ENCODE measurements around the gene APOC1.
A peak's percentile ranks its signal among the peaks of the same experiment; 100 is the strongest.
"Not testable (repeated sequence)": the region's sequence is repeated elsewhere in the genome, so short reads cannot be mapped to it uniquely, and the experiment has no call there.

Gene APOC1

DNA sequence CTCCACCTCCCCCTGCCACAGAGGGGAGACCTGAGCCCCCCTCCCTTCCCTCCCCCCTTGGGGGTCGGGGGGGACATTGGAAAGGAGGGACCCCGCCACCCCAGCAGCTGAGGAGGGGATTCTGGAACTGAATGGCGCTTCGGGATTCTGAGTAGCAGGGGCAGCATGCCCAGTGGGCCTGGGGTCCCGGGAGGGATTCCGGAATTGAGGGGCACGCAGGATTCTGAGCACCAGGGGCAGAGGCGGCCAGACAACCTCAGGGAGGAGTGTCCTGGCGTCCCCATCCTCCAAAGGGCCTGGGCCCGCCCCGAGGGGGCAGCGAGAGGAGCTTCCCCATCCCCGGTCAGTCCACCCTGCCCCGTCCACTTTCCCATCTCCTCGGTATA is 11.2 kb upstream of the APOC1 start:
- no CpG with 5 or more reads among the region's 15 CpGs for WGBS (ENCODE audit: insufficient coverage, insufficient read length)
- H3K36me3 ChIP-seq (ENCODE audit: control insufficient read depth, insufficient read depth, low read length): peaks cover 27% of the 10 kb centered on the region
- H3K27ac ChIP-seq (ENCODE audit: low read length): no peak overlapping the region
- DNase-seq (ENCODE audit: low read depth, low spot score): no peak
- no peak overlapping the region for H3K4me3 ChIP-seq (ENCODE audit: low read length)
- no peaks in the 10 kb centered on the region for H3K9me3 ChIP-seq (ENCODE audit: control insufficient read depth, insufficient read depth, low read length)
- H3K4me1 ChIP-seq (ENCODE audit: control insufficient read depth, insufficient read depth, low read length): peaks cover 2% of the 10 kb centered on the region; the same call in 1 of the 2 replicates
- H3K27me3 ChIP-seq (ENCODE audit: control insufficient read depth, insufficient read depth, low read length): no peaks in the 10 kb centered on the region

DNA sequence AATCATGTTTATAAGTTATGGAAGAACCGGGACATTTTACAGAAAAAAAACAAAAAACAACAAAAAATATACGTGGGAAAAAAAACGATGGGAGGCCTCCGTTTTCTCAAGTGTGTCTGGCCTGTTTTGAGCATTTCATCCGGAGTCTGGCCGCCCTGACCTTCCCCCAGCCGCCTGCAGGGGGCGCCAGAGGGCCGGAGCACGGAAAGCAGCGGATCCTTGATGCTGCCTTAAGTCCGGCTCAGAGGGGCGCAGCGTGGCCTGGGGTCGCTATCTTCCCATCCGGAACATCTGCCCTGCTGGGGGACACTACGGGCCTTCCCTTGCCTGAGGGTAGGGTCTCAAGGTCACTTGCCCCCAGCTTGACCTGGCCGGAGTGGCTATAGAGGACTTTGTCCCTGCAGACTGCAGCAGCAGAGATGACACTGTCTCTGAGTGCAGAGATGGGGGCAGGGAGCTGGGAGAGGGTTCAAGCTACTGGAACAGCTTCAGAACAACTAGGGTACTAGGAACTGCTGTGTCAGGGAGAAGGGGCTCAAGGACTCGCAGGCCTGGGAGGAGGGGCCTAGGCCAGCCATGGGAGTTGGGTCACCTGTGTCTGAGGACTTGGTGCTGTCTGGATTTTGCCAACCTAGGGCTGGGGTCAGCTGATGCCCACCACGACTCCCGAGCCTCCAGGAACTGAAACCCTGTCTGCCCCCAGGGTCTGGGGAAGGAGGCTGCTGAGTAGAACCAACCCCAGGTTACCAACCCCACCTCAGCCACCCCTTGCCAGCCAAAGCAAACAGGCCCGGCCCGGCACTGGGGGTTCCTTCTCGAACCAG is 10.6 kb upstream of the APOC1 start:
- no peak overlapping the region for H3K4me3 ChIP-seq (ENCODE audit: low read length)
- DNase-seq (ENCODE audit: low read depth, low spot score): no peak
- H3K4me1 ChIP-seq (ENCODE audit: control insufficient read depth, insufficient read depth, low read length): peaks cover 2% of the 10 kb centered on the region; the same call in 1 of the 2 replicates
- H3K27ac ChIP-seq (ENCODE audit: low read length): no peak overlapping the region
- H3K27me3 ChIP-seq (ENCODE audit: control insufficient read depth, insufficient read depth, low read length): no peaks in the 10 kb centered on the region
- H3K9me3 ChIP-seq (ENCODE audit: control insufficient read depth, insufficient read depth, low read length): no peaks in the 10 kb centered on the region
- peaks cover 32% of the 10 kb centered on the region for H3K36me3 ChIP-seq (ENCODE audit: control insufficient read depth, insufficient read depth, low read length)
- WGBS (ENCODE audit: insufficient coverage, insufficient read length): no CpG with 5 or more reads among the region's 24 CpGs

DNA sequence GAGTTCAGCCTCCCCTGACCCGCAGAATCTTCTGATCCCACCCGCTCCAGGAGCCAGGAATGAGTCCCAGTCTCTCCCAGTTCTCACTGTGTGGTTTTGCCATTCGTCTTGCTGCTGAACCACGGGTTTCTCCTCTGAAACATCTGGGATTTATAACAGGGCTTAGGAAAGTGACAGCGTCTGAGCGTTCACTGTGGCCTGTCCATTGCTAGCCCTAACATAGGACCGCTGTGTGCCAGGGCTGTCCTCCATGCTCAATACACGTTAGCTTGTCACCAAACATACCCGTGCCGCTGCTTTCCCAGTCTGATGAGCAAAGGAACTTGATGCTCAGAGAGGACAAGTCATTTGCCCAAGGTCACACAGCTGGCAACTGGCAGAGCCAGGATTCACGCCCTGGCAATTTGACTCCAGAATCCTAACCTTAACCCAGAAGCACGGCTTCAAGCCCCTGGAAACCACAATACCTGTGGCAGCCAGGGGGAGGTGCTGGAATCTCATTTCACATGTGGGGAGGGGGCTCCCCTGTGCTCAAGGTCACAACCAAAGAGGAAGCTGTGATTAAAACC is 9.9 kb upstream of the APOC1 start:
- Histone ChIP-seq H3K27me3 (ENCODE audit: control insufficient read depth, insufficient read depth, low read length) (no peaks in the 10 kb centered on the region), H3K27ac (ENCODE audit: low read length) (no peak overlapping the region), H3K9me3 (ENCODE audit: control insufficient read depth, insufficient read depth, low read length) (no peaks in the 10 kb centered on the region), H3K4me3 (ENCODE audit: low read length) (no peak overlapping the region), H3K36me3 (ENCODE audit: control insufficient read depth, insufficient read depth, low read length) (peaks cover 37% of the 10 kb centered on the region), H3K4me1 (ENCODE audit: control insufficient read depth, insufficient read depth, low read length) (peaks cover 2% of the 10 kb centered on the region; the same call in 1 of the 2 replicates)
- no peak for DNase-seq (ENCODE audit: low read depth, low spot score)
- no CpG with 5 or more reads among the region's 12 CpGs for WGBS (ENCODE audit: insufficient coverage, insufficient read length)

DNA sequence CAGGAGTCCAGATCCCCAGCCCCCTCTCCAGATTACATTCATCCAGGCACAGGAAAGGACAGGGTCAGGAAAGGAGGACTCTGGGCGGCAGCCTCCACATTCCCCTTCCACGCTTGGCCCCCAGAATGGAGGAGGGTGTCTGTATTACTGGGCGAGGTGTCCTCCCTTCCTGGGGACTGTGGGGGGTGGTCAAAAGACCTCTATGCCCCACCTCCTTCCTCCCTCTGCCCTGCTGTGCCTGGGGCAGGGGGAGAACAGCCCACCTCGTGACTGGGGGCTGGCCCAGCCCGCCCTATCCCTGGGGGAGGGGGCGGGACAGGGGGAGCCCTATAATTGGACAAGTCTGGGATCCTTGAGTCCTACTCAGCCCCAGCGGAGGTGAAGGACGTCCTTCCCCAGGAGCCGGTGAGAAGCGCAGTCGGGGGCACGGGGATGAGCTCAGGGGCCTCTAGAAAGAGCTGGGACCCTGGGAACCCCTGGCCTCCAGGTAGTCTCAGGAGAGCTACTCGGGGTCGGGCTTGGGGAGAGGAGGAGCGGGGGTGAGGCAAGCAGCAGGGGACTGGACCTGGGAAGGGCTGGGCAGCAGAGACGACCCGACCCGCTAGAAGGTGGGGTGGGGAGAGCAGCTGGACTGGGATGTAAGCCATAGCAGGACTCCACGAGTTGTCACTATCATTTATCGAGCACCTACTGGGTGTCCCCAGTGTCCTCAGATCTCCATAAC is 8.8 kb upstream of the APOC1 start, which contains the start of gene APOE:
TSS of gene APOE (plus strand) at position 360 of the 724 bp plus-strand sequence. CDS start 829 bp downstream, outside the sequence.
- peaks cover 2% of the 10 kb centered on the region; the same call in 1 of the 2 replicates for H3K4me1 ChIP-seq (ENCODE audit: control insufficient read depth, insufficient read depth, low read length)
- no peaks in the 10 kb centered on the region for H3K27me3 ChIP-seq (ENCODE audit: control insufficient read depth, insufficient read depth, low read length)

DNA sequence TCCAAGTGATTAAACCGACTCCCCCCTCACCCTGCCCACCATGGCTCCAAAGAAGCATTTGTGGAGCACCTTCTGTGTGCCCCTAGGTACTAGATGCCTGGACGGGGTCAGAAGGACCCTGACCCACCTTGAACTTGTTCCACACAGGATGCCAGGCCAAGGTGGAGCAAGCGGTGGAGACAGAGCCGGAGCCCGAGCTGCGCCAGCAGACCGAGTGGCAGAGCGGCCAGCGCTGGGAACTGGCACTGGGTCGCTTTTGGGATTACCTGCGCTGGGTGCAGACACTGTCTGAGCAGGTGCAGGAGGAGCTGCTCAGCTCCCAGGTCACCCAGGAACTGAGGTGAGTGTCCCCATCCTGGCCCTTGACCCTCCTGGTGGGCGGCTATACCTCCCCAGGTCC is 6.8 kb upstream of the APOC1 start:
- no peak overlapping the region for H3K27ac ChIP-seq (ENCODE audit: low read length)
- WGBS (ENCODE audit: insufficient coverage, insufficient read length): no CpG with 5 or more reads among the region's 12 CpGs
- H3K4me1 ChIP-seq (ENCODE audit: control insufficient read depth, insufficient read depth, low read length): peaks cover 4% of the 10 kb centered on the region
- H3K9me3 ChIP-seq (ENCODE audit: control insufficient read depth, insufficient read depth, low read length): no peaks in the 10 kb centered on the region
- H3K27me3 ChIP-seq (ENCODE audit: control insufficient read depth, insufficient read depth, low read length): no peaks in the 10 kb centered on the region
- no peak overlapping the region for H3K4me3 ChIP-seq (ENCODE audit: low read length)
- H3K36me3 ChIP-seq (ENCODE audit: control insufficient read depth, insufficient read depth, low read length): peaks cover 22% of the 10 kb centered on the region
- no peak for DNase-seq (ENCODE audit: low read depth, low spot score)

More for the DNA sequence above, 8.8 kb upstream of the APOC1 start, which contains the start of gene APOE:
- Histone ChIP-seq H3K9me3 (ENCODE audit: control insufficient read depth, insufficient read depth, low read length) (no peaks in the 10 kb centered on the region), H3K36me3 (ENCODE audit: control insufficient read depth, insufficient read depth, low read length) (peaks cover 28% of the 10 kb centered on the region), H3K4me3 (ENCODE audit: low read length) (peak within 1 kb of the TSS; percentile 59), H3K27ac (ENCODE audit: low read length) (no peak within 1 kb of the TSS)
- no peak for DNase-seq (ENCODE audit: low read depth, low spot score)
- WGBS (ENCODE audit: insufficient coverage, insufficient read length): no CpG with 5 or more reads among the region's 20 CpGs

DNA sequence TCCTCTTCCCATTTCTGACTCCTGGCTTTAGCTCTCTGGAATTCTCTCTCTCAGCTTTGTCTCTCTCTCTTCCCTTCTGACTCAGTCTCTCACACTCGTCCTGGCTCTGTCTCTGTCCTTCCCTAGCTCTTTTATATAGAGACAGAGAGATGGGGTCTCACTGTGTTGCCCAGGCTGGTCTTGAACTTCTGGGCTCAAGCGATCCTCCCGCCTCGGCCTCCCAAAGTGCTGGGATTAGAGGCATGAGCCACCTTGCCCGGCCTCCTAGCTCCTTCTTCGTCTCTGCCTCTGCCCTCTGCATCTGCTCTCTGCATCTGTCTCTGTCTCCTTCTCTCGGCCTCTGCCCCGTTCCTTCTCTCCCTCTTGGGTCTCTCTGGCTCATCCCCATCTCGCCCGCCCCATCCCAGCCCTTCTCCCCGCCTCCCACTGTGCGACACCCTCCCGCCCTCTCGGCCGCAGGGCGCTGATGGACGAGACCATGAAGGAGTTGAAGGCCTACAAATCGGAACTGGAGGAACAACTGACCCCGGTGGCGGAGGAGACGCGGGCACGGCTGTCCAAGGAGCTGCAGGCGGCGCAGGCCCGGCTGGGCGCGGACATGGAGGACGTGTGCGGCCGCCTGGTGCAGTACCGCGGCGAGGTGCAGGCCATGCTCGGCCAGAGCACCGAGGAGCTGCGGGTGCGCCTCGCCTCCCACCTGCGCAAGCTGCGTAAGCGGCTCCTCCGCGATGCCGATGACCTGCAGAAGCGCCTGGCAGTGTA is 6.2 kb upstream of the APOC1 start:
- H3K4me3 ChIP-seq (ENCODE audit: low read length): no peak overlapping the region
- H3K27ac ChIP-seq (ENCODE audit: low read length): no peak overlapping the region
- DNase-seq (ENCODE audit: low read depth, low spot score): no peak
- no peaks in the 10 kb centered on the region for H3K27me3 ChIP-seq (ENCODE audit: control insufficient read depth, insufficient read depth, low read length)
- peaks cover 4% of the 10 kb centered on the region for H3K4me1 ChIP-seq (ENCODE audit: control insufficient read depth, insufficient read depth, low read length)
- no peaks in the 10 kb centered on the region for H3K9me3 ChIP-seq (ENCODE audit: control insufficient read depth, insufficient read depth, low read length)
- H3K36me3 ChIP-seq (ENCODE audit: control insufficient read depth, insufficient read depth, low read length): peaks cover 18% of the 10 kb centered on the region
- no CpG with 5 or more reads among the region's 46 CpGs for WGBS (ENCODE audit: insufficient coverage, insufficient read length)

DNA sequence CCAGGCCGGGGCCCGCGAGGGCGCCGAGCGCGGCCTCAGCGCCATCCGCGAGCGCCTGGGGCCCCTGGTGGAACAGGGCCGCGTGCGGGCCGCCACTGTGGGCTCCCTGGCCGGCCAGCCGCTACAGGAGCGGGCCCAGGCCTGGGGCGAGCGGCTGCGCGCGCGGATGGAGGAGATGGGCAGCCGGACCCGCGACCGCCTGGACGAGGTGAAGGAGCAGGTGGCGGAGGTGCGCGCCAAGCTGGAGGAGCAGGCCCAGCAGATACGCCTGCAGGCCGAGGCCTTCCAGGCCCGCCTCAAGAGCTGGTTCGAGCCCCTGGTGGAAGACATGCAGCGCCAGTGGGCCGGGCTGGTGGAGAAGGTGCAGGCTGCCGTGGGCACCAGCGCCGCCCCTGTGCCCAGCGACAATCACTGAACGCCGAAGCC is 5.6 kb upstream of the APOC1 start:
- no CpG with 5 or more reads among the region's 44 CpGs for WGBS (ENCODE audit: insufficient coverage, insufficient read length)
- peaks cover 4% of the 10 kb centered on the region for H3K4me1 ChIP-seq (ENCODE audit: control insufficient read depth, insufficient read depth, low read length)
- no peak for DNase-seq (ENCODE audit: low read depth, low spot score)

DNA sequence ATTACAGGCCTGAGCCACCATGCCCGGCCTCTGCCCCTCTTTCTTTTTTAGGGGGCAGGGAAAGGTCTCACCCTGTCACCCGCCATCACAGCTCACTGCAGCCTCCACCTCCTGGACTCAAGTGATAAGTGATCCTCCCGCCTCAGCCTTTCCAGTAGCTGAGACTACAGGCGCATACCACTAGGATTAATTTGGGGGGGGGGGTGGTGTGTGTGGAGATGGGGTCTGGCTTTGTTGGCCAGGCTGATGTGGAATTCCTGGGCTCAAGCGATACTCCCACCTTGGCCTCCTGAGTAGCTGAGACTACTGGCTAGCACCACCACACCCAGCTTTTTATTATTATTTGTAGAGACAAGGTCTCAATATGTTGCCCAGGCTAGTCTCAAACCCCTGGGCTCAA is 4.6 kb upstream of the APOC1 start:
- H3K4me1 ChIP-seq (ENCODE audit: control insufficient read depth, insufficient read depth, low read length): peaks cover 4% of the 10 kb centered on the region
- no peak for DNase-seq (ENCODE audit: low read depth, low spot score)
- no peaks in the 10 kb centered on the region for H3K9me3 ChIP-seq (ENCODE audit: control insufficient read depth, insufficient read depth, low read length)
- H3K27me3 ChIP-seq (ENCODE audit: control insufficient read depth, insufficient read depth, low read length): no peaks in the 10 kb centered on the region
- no CpG with 5 or more reads among the region's 5 CpGs for WGBS (ENCODE audit: insufficient coverage, insufficient read length)
- H3K4me3 ChIP-seq (ENCODE audit: low read length): no peak overlapping the region
- H3K27ac ChIP-seq (ENCODE audit: low read length): no peak overlapping the region
- peaks cover 18% of the 10 kb centered on the region for H3K36me3 ChIP-seq (ENCODE audit: control insufficient read depth, insufficient read depth, low read length)

More for the DNA sequence above, 5.6 kb upstream of the APOC1 start:
- H3K4me3 ChIP-seq (ENCODE audit: low read length): no peak overlapping the region
- no peaks in the 10 kb centered on the region for H3K27me3 ChIP-seq (ENCODE audit: control insufficient read depth, insufficient read depth, low read length)
- peaks cover 18% of the 10 kb centered on the region for H3K36me3 ChIP-seq (ENCODE audit: control insufficient read depth, insufficient read depth, low read length)
- no peaks in the 10 kb centered on the region for H3K9me3 ChIP-seq (ENCODE audit: control insufficient read depth, insufficient read depth, low read length)
- no peak overlapping the region for H3K27ac ChIP-seq (ENCODE audit: low read length)

DNA sequence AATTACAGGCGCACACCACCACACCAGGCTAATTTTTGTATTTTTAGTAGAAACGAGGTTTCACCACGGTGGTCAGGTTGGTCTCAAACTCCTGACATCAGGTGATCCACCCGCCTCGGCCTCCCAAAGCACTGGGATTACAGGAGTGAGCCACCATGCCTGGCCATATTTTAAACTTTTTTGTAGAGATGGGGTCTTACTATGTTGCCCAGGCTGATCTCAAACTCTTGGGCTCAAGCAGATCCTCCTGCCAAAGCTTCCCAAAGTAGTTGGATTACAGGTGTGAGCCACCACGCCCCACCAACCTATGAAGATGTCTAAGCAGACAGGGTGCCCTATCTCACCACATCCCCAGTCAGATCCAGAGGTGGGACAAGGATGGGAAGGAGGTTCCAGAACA is 2.5 kb upstream of the APOC1 start:
- not testable (repeated sequence) for H3K4me1 ChIP-seq (ENCODE audit: control insufficient read depth, insufficient read depth, low read length); H3K9me3 ChIP-seq (ENCODE audit: control insufficient read depth, insufficient read depth, low read length); H3K4me3 ChIP-seq (ENCODE audit: low read length); DNase-seq (ENCODE audit: low read depth, low spot score); H3K27ac ChIP-seq (ENCODE audit: low read length); H3K27me3 ChIP-seq (ENCODE audit: control insufficient read depth, insufficient read depth, low read length)
- WGBS (ENCODE audit: insufficient coverage, insufficient read length): no CpG with 5 or more reads among the region's 6 CpGs
- H3K36me3 ChIP-seq (ENCODE audit: control insufficient read depth, insufficient read depth, low read length): peaks cover 18% of the 10 kb centered on the region

DNA sequence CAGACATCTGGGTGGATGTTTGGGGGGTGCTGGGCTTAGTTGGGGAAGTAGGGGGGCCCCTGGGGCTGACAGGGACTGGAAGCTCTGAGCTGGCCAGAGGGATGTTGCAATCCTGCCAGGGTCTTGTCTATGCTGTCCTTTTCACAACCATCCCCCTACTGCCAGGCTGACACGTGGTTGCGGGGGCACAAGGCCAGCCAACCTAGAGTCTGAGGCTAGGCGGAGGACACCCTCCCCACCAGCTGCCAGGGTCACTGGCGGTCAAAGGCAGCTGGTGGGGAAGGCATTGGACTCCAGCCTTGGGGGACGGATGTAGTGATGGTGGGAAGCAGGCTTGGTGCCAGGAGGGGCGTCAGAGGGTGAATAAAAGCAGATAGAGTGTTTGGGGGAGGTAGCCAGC is 1.6 kb upstream of the APOC1 start:
- Histone ChIP-seq H3K4me3 (ENCODE audit: low read length) (no peak overlapping the region), H3K9me3 (ENCODE audit: control insufficient read depth, insufficient read depth, low read length) (no peaks in the 10 kb centered on the region), H3K36me3 (ENCODE audit: control insufficient read depth, insufficient read depth, low read length) (peaks cover 14% of the 10 kb centered on the region), H3K4me1 (ENCODE audit: control insufficient read depth, insufficient read depth, low read length) (peaks cover 4% of the 10 kb centered on the region; the same call in 1 of the 2 replicates), H3K27ac (ENCODE audit: low read length) (no peak overlapping the region), H3K27me3 (ENCODE audit: control insufficient read depth, insufficient read depth, low read length) (no peaks in the 10 kb centered on the region)
- DNase-seq (ENCODE audit: low read depth, low spot score): no peak
- WGBS (ENCODE audit: insufficient coverage, insufficient read length): no CpG with 5 or more reads among the region's 6 CpGs
